ENCODE results near the gene KIAA1671.

GRCh38 chr22:25114369-25115362, 162.2 kb downstream of the KIAA1671 start:
- TF ChIP-seq POLR2A (IDR thresholded peaks at IDR 0.05) (no peak), CTCF (IDR thresholded peaks at IDR 0.05 in 4 of 5, conservative IDR thresholded peaks at IDR 0.05 in 1 of 5) (no peak)
